G401 (cell line): ENCODE results near the gene SLC9A8. TPM values are rescaled to one million over a fixed set of nuclear protein-coding genes. Genes with fewer than 3 reads are reported as not detected.
A peak's percentile ranks its signal among the peaks of the same experiment; 100 is the strongest.

ENCODE experiments used
- DNase-seq: peaks from one replicate; pipeline ENCODE4 v3.0.0-alpha.2; 2015; ENCODE audit warnings: low spot score
- in situ Hi-C: cut with HindIII; loops from 2 replicates; pipeline ENCODE4 v1.10.0; 2016; ENCODE audit warnings: low sequenced_read_pairs, mixed read lengths
- total RNA-seq: library from RNA; depleted of rRNA; stranded (reverse); fragments of >200 nt; shearing (Covaris generic); gene quantifications from 2 replicates; pipeline ENCODE4 v1.2.3, GENCODE V29; 2014

The SLC9A8 gene
- total RNA-seq, 1 experiment from 2014 or later: 3.4 TPM

DNA sequence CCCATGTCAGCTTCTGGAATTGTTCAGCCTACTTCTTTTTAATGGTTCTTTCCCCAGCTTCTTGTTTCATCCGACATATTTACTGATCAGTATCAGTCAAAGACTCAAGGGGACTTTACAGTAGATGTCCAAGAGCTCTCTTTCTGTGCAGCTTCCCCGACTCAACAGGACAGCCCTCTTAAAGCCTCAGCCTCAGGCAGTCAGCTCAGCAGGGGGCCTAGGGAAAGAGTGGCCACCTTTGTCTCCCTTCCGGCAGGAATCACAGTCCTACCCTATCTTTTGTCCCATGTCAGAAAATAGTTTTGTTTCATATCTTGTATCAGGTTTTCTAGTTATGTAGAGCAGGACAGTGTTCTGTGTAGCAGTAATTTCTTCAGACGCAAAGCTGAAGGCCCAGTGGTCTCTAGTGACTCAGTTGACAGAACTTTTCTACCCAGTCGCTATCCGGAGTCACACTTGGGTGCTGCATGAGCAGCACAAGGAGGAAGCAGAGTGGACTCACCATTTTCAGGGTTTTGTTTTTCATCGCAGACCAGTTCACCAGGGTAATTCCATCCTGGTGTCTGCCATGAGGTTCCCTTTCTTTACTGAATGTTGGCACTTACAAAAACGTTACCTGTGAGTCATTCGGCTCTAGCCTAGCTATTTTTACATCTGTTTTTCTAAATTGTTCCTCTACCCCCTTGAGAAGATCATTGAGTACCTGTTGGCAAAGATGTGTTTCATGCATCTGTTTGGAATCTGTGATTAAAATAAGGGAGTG lies 55.0 kb downstream of the SLC9A8 start:
- in situ Hi-C loops: no loop called here
- no peak for DNase-seq

DNA sequence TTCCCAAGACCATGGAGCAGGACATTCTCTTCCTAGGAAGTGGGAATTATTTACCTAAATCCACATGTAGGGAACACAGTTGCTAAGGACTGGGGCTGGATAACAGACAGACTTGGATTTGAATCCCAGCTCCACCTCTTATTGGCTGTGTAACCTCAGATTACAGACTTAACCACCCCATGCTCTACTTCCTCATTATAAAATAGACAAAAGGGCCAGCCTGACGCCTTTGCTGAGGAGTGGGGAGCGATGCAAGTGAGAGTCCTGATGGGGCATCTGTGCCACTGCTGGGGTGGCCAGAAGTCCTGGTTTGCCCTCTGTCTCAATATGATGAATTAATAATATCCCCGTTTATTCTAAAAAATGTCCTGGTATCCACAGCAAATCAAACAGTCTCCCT lies 55.9 kb downstream of the SLC9A8 start:
- DNase-seq: no peak
- in situ Hi-C loops: no loop called here

DNA sequence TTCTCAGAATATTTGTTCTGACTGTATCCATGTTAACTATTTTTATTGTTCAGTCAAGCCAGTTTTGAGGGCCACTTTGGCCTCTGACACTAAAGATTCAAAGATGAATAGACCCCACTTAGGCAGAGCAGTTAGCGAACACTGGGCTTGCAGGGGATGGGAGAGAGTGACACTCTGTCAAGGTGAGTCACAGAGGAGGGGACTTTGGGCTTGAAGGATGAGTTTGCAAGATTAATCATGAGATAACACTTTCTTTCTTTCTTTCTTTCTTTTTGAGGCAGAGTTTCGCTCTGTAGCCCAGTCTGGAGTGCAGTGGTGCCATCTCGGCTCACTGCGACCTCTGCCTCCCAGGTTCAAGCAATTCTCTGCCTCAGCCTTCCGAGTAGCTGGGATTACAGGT lies 56.3 kb downstream of the SLC9A8 start:
- in situ Hi-C loops: no loop called here
- no peak for DNase-seq

DNA sequence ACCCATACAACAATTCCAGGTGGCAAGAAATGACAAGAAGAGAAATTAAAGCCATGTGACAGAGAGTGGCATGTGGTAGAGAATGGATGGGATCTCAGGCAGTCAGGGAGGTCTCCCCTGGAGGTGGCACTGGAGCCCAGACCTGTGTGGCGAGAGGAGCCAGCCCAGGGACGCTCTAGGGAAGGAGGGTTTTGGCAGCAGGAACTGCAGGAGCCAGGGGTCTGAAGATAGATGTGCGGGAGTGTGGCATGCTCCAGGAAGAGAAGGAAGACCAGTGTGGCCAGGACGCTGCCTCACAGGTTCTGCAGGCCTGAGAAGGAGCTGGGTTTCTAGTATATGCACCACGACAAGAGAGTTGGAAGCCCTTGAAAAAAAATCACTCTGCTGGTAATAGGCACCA lies 57.6 kb downstream of the SLC9A8 start:
- no peak for DNase-seq
- in situ Hi-C loops: no loop called here

DNA sequence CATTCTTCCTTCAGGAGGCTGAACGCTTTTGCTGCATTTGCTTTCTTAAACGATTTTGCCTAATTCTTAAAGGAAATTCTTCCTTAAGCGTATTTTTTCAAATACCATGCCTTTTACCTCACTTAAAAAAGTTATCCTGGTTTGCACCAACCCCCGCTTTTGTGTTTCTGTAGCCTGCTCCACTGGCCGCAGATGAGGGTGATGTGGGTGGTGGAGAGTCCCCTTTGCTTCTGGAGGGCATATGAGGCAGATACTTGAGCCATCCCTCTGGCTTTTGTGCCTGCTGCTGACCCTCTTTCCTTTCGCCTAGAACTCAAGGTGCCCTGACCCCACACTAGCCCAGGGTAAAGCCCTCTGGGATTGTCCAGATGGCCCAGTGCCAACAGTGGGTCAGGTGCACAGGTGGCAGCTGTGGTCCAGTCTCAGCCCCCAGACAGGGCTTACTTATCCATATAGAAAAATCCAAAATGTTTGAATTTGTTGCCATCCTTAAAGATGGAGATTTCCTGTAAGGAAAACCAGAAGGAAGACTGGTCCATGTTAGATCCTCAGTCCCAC lies 58.8 kb downstream of the SLC9A8 start:
- in situ Hi-C loops: no loop called here
- no peak for DNase-seq

DNA sequence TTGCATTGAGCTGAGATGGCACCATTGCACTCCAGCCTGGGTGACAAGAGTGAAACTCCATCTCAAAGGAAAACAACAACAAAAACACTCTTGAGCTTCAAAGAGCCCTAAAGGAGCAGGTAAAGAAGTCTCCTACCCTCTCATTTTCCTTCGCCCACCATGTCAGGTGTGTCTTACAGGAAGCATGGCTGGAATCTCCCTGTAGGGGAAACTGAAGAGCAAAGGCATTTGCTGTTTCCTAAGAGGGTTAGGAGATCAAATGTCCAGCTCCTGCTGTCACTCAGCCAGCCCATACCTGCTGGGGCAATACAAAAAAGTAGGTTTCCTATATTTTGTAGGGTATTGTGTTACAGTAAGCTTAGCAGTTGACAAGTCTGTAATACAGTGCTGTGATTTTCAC lies 59.4 kb downstream of the SLC9A8 start:
- in situ Hi-C loops: no loop called here
- no peak for DNase-seq

DNA sequence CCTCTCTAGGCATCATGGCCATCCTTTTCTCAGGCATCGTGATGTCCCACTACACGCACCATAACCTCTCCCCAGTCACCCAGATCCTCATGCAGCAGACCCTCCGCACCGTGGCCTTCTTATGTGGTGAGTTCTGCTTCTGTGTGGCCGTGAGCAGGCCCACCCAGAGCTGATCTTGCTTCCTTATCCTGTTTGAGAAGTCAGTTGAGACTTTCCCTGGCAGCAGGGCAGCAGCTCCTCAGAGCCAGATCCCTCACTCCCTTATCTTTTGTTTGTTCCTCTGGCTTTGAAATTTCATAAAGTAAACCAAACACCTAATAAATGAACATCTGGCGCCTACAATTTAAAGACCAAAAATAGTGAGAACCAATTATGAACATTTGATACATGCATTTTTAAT lies 62.1 kb downstream of the SLC9A8 start:
- in situ Hi-C loops: no loop called here
- no peak for DNase-seq

DNA sequence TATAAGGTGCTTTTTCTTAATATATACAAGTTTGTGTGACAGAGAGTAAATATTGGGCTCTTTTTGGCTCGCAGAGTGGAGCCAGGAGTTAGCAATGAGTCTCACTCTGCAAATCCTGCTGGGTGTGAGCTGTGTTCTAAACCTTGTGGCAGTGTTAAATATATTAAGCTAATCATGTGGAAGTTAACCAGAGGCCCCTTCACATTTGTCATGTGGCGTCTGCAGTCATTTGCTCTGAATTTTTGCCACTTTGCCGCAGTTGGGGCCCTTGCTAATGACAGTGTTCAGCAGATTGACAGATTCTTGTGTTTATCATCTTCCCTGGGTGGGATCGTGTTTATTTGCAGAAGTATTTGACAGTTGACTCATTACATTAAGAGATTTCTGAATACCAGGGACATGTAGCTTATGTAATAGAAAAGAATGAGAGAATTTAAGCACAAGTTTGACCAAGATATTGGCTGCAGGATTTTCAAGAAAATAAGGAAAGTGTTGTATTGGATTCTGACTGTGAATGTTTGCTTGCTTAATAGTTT lies 64.8 kb downstream of the SLC9A8 start:
- no peak for DNase-seq
- in situ Hi-C loops: no loop called here

DNA sequence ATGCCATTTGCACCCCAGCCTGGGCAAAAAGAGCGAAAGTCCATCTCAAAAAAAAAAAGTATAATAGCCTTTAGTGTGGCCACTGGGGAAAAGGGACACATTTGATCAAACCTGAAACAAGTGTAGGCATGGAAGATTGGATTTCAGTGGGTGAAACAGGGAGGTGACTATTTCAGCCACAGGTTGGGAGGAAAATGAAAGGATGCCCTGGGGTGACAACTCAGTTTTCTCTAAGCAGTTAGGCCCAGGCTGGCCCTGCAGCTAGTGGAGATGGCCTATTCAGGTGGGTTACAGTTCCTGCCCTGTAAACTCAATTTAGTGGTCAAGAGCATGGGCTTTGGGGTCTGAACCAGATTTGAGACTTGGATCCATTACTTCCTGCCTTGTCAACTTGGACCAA lies 66.3 kb downstream of the SLC9A8 start:
- in situ Hi-C loops: no loop called here

DNA sequence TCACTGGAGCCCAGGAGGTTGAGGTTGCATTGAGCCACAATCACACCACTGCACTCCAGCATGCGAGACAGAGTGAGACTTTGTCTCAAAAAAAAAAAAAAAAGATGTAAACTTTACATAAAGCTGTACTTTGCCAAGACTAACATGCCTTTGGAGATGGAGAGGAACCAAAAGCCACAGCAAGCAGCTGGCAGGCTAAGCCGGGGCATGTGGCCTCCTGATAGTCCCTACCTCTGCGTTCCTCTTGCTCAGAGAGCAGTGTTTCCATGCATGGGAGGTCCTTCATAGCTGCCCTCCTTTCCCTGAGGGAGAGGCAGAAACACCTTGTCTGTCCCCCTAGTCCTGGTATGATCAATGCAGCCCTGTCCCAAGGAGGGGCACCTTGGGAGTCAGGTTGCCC lies 67.5 kb downstream of the SLC9A8 start:
- no peak for DNase-seq
- in situ Hi-C loops: no loop called here

More for the DNA sequence above, 66.3 kb downstream of the SLC9A8 start:
- no peak for DNase-seq

DNA sequence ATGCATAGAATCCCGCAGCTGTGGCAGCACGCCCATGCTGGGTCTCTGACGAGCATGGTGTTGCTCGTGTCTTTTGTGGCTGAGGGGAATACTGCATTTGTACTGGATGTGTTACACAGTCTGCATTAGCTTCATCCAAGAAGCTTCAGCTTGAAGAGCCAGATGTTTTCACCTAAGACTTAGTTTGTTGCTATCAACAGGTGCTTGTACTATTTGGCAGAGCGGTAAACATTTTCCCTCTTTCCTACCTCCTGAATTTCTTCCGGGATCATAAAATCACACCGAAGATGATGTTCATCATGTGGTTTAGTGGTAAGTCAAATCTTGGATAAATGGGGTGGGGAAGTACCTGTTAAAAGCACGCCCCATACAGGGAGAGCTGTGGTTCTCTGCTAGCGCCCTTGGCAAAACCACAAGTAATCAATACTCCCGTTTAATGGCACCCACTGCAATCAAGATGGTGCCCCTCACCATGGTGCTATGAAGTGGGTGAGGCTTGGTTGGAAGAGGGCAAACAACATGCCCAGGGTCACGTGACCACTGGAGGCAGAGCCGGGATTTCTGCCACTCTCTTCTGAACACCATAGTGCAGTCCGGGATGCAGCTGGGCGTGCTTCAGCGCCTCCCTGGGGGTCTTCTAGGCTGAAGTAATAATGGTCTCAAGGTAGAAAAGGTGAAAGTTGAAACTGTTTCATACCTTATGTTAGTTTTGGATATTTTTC lies 68.3 kb downstream of the SLC9A8 start:
- in situ Hi-C loops: no loop called here
- DNase-seq: no peak

DNA sequence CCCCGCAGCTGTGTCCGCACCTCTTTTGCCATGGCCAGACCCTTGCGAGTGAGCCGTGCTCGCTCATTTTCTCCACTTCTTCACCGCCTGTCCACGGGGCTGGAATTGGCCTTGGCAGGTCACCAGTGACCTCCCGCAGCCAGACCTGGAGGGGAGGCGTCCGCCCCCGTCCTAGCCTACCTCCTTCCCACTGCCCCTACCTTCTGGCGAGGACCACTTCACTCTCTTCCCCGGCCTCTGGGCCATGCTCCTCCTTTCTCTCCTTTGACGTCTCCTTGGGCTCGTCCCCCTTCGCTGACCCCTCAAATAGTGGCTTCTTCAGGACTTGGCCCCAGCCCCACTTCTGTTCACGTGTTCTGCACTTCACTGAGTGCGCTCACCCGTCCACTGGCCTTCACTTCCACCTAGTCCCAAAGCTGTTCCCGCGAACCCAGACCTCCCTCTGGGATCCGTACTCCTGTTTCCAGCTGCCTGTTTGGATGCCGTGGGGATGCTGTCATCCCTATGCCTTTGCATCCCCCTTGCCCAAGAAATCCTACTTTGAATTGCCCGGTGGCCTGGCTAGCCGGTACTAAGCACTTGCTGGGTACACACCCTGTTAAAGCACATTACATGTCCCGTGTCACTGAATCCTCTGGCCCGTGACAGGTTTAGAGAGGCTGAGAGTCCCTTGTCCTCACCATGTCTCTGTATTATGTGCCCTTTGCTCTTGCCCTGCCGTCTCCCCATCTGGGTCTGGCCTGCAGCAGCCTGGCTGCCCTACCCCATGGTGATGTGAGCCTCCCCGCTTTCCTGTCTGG lies 69.7 kb downstream of the SLC9A8 start:
- peak; percentile 62 for DNase-seq
- in situ Hi-C loops: no loop called here

DNA sequence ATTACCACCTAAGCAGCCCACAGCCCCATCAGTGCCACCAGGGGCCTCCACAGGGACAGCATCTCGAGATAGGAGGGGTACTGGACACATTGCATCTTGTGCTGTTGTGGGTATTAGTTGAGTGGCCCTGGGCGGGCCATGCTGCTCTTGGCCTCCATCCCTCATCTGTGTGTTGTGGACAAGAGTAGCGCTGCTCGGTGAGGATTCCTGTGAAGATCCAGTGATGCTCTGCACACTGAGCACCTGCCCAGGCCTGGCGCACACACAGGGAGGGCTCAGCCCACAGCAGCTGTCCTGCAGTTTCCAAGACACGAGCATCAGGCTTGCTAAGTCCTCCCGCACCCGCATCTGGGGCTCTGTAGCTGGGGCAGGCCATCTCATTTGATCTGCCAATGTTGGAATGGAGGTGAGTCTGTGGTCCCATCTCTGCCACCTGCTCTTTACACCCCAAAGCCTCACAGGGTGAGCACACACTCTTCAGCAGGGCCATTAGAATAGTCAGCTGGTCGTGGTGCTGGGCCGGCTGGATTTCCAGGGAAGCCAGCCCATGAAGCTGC lies 70.7 kb downstream of the SLC9A8 start:
- no peak for DNase-seq
- in situ Hi-C loops: no loop called here

DNA sequence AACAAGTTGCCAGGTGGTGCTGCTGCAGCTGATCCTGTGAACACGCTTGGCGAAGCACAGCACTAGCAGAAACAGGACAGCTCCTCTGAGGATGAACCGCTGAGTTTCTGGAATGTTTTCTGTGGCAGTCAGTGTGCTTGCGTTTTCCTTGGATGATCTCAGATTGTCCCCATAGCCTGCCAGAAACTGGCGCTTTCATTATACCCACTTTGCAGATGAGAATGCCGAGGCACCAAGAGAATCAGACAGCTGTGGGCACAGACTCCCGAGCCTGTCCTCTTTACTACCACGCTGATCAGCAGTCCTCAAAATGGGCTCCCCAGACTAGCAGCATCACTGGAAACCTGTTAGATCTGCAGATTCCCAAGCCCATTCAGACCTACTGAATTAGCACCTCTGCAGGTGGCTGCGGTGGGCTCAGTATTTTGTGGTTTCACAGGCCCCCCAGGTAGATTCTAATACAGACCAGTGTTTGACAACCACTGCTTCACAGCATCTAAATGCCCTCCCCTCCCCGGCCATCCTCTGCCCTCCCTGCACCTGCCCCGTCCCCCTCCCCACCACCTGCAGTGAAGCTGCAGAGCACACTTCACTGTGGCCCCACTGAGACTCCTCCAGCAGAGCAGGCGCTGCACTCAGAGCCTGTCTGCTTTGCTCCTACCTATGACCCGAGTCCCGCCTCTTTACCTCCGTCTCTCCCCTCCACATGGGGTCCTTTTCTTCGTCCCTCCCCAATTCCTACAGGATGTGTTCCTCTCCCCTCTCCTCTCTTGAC lies 73.1 kb downstream of the SLC9A8 start:
- in situ Hi-C loops: no loop called here
- DNase-seq: no peak

DNA sequence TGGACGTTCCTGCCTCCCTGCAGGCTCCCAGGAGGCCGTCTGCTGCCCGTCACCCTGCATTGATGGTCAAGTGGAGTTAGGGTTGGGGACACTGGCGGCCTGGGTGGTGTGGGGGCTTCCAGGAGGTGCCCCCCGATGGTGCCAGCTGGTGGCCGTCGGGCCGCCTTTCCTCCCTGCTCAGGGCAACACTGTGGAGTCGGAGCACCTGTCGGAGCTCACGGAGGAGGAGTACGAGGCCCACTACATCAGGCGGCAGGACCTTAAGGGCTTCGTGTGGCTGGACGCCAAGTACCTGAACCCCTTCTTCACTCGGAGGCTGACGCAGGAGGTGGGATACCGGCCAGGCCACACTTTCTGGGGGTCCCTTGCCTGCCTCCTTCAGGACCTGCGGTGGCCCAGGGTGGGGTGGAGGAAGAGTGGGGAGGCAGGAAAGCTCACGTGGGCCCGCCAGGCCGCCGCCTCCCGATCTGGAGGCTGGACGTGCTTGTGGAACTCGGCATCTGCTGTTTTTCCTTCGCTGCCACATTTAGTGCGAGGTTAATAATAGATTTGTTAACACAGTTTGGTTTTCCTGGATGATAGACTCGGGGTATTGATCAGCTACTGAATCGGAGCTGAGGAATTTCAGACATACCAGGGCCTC lies 74.1 kb downstream of the SLC9A8 start:
- DNase-seq: peak; percentile 64
- in situ Hi-C loops: no loop called here

DNA sequence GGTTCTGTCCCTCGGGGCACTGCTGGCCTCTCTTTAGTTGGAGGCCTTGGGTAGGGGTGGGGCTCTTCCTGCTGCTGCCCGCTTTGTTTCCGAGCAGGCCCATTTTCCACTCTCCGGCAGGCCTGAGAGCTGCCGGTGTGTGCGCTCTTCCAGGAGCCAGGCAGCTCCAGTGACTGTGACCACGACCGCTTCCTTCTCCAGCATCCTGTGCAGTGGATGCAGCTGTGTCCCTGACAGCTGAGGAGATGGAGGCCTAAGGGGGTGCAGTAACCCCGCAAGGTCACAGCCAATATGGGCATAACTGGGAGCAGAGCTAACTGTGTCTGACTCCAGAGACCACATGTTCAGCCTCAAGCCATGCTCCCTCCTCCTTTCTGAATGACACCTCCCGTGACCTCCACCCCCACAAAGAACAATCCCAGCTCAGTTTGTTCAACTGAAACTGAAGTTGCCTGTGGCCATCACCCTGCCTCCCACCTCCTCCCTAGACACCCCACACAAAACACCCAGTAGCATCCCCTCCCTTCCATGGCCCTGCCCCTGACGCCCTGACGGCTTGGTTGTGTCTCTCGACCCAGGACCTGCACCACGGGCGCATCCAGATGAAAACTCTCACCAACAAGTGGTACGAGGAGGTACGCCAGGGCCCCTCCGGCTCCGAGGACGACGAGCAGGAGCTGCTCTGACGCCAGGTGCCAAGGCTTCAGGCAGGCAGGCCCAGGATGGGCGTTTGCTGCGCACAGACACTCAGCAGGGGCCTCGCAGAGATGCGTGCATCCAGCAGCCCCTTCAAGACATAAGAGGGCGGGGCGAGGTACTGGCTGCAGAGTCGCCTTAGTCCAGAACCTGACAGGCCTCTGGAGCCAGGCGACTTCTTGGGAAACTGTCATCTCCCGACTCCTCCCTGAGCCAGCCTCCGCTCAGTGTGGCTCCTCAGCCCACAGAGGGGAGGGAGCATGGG lies 74.9 kb downstream of the SLC9A8 start:
- in situ Hi-C loops: no loop called here
- no peak for DNase-seq
